PC-3 (cell line): Measurements from ENCODE around the gene MUL1. TPM values are rescaled to one million over a fixed set of nuclear protein-coding genes. Genes with fewer than 3 reads are reported as not detected.

ENCODE experiments used
- ATAC-seq: fragments of 200-7000 bp; cut with Tn5 transposase; 2 replicates; pipeline ENCODE4 v1.9.1; 2020; ENCODE audit warnings: mild to moderate bottlenecking, moderate library complexity
- BruUV-seq: library from RNA; stranded (reverse); fragments of 400-500 nt; replicated peaks from 2 replicates; lab custom pipeline; 2021; lab: Mats Ljungman, UMichigan
- CTCF ChIA-PET: fragments of 300-600 bp; sonication (Branson Sonifier 250); formaldehyde crosslinking; loops from one replicate; lab custom pipeline; 2022; ENCODE audit warnings: antibody characterized with exemption; lab: Charles Lee
- POLR2A ChIA-PET: fragments of 300-600 bp; sonication (Branson Sonifier 250); formaldehyde crosslinking; loops from one replicate; lab custom pipeline; 2022; ENCODE audit warnings: antibody characterized with exemption; ENCODE audit not compliant: unreplicated experiment; lab: Charles Lee
- DNase-seq: peaks from one replicate; pipeline ENCODE4 v3.0.0-alpha.2; 2015
- H2AFZ ChIP-seq: fragments of 300-600 bp; sonication (generic); 2 replicates; pipeline ENCODE4 v1.6.0; 2016; ENCODE audit warnings: antibody characterized with exemption, low read length
- H3F3A ChIP-seq: fragments of 300-600 bp; sonication (generic); one replicate; pipeline ENCODE4 v1.6.0; 2017; ENCODE audit warnings: antibody characterized with exemption, low read length, control low read depth, mild to moderate bottlenecking; ENCODE audit not compliant: unreplicated experiment
- H3K27ac ChIP-seq: fragments of 300-600 bp; sonication (generic); 2 replicates; pipeline ENCODE4 v1.5.1; 2016; ENCODE audit warnings: mild to moderate bottlenecking, low read length
- H3K27me3 ChIP-seq: fragments of 300-600 bp; sonication (generic); 2 replicates; pipeline ENCODE4 v1.6.1; 2016; ENCODE audit warnings: low read length, mixed read lengths
- H3K36me3 ChIP-seq: fragments of 300-600 bp; sonication (generic); 2 replicates; pipeline ENCODE4 v1.6.1; 2016; ENCODE audit warnings: low read depth, mixed run types, low read length, mixed read lengths
- H3K4me1 ChIP-seq: fragments of 300-600 bp; sonication (generic); 2 replicates; pipeline ENCODE4 v1.5.1; 2016; ENCODE audit warnings: low read length; ENCODE audit not compliant: insufficient read depth
- H3K4me2 ChIP-seq: fragments of 300-600 bp; sonication (generic); 2 replicates; pipeline ENCODE4 v1.6.0; 2016; ENCODE audit warnings: low read length
- H3K4me3 ChIP-seq: fragments of 300-600 bp; sonication (generic); 2 replicates; pipeline ENCODE4 v1.5.1; 2016; ENCODE audit warnings: mild to moderate bottlenecking, low read length, mixed read lengths
- H3K79me2 ChIP-seq: fragments of 300-600 bp; sonication (generic); 2 replicates; pipeline ENCODE4 v1.6.1; 2017; ENCODE audit warnings: low read length, mixed read lengths
- H3K9ac ChIP-seq: fragments of 300-600 bp; sonication (generic); 2 replicates; pipeline ENCODE4 v1.6.0; 2016; ENCODE audit warnings: mild to moderate bottlenecking, low read length
- H3K9me2 ChIP-seq: fragments of 300-600 bp; sonication (generic); replicated peaks from 2 replicates; pipeline ENCODE4 v1.6.1; 2016; ENCODE audit warnings: mixed run types, low read length, mixed read lengths
- H3K9me3 ChIP-seq: fragments of 300-600 bp; sonication (generic); 2 replicates; pipeline ENCODE4 v1.6.1; 2016; ENCODE audit warnings: low read length, mixed read lengths
- H4K20me1 ChIP-seq: fragments of 300-600 bp; sonication (generic); 2 replicates; pipeline ENCODE4 v1.6.1; 2016; ENCODE audit warnings: low read length, mixed read lengths
- CTCF ChIP-seq: fragments of 300-600 bp; sonication (generic); conservative IDR thresholded peaks from 2 replicates; pipeline ENCODE4 v1.5.1; 2017; ENCODE audit warnings: antibody characterized with exemption, low read depth, mild to moderate bottlenecking, low read length
- EZH2 ChIP-seq: fragments of 300-600 bp; sonication (generic); IDR thresholded peaks from one replicate; pipeline ENCODE4 v1.6.1; 2017; ENCODE audit warnings: antibody characterized with exemption, mild to moderate bottlenecking, low read length; ENCODE audit not compliant: unreplicated experiment
- EZH2phosphoT487 ChIP-seq: fragments of 300-600 bp; sonication (generic); IDR thresholded peaks from 2 replicates; pipeline ENCODE4 v1.6.1; 2018; ENCODE audit warnings: mild to moderate bottlenecking, antibody characterized with exemption, low read length, borderline replicate concordance
- intact Hi-C: fragments of 100-400 bp; cut with micrococcal nuclease; formaldehyde crosslinking; loops from 2 replicates; pipeline ENCODE4 v1.9.0; 2023
- total RNA-seq: library from RNA; depleted of rRNA; stranded (reverse); fragments of >200 nt; gene quantifications from 2 replicates; pipeline ENCODE4 v1.2.3, GENCODE V29; 2014

Gene MUL1
- total RNA-seq, 1 experiment from 2014 or later: 28.9 TPM

GRCh38 chr1:20534659-20535417 is 26.9 kb upstream of the MUL1 start:
- no peak for TF ChIP-seq CTCF
- TF ChIP-seq EZH2: no peak
- TF ChIP-seq EZH2phosphoT487: no peak
- no TSS peak for BruUV-seq
- Histone ChIP-seq H3K9me3 (no peaks in the 10 kb centered on the region), H3K4me3 (no peak overlapping the region), H3K79me2 (no peaks in the 10 kb centered on the region), H3K27me3 (peaks cover under 1% of the 10 kb centered on the region; the same call in 1 of the 2 replicates), H2AFZ (no peak overlapping the region), H3K4me1 (peaks cover 20% of the 10 kb centered on the region), H3K4me2 (no peak overlapping the region), H3K9me2 (no peaks in the 10 kb centered on the region), H3K9ac (no peak overlapping the region), H4K20me1 (no peaks in the 10 kb centered on the region), H3K27ac (no peak overlapping the region), H3F3A (peaks cover 3% of the 10 kb centered on the region), H3K36me3 (no peaks in the 10 kb centered on the region)
- DNase-seq (no peak), ATAC-seq (no peak)
- intact Hi-C loops: no loop called here
- POLR2A ChIA-PET: no interaction called here
- CTCF ChIA-PET: no interaction called here

GRCh38 chr1:20533635-20534034 is 25.7 kb upstream of the MUL1 start:
- Histone ChIP-seq H3F3A (peaks cover 3% of the 10 kb centered on the region), H2AFZ (no peak overlapping the region), H3K9ac (no peak overlapping the region), H3K27ac (no peak overlapping the region), H3K9me2 (no peaks in the 10 kb centered on the region), H3K79me2 (no peaks in the 10 kb centered on the region), H3K4me2 (no peak overlapping the region), H3K9me3 (no peaks in the 10 kb centered on the region), H3K4me3 (no peak overlapping the region), H3K4me1 (peaks cover 8% of the 10 kb centered on the region), H3K27me3 (peaks cover 3% of the 10 kb centered on the region; the same call in 1 of the 2 replicates), H4K20me1 (no peaks in the 10 kb centered on the region), H3K36me3 (no peaks in the 10 kb centered on the region)
- ATAC-seq: no peak
- DNase-seq: no peak
- intact Hi-C loops: no loop called here
- no TSS peak for BruUV-seq
- TF ChIP-seq EZH2 (no peak), EZH2phosphoT487 (no peak), CTCF (no peak)
- CTCF ChIA-PET: no interaction called here
- POLR2A ChIA-PET: no interaction called here

GRCh38 chr1:20530901-20531300 is 22.9 kb upstream of the MUL1 start:
- Histone ChIP-seq H3K36me3 (no peaks in the 10 kb centered on the region), H3F3A (no peaks in the 10 kb centered on the region), H3K79me2 (no peaks in the 10 kb centered on the region), H2AFZ (no peak overlapping the region), H3K4me3 (no peak overlapping the region), H4K20me1 (no peaks in the 10 kb centered on the region), H3K4me1 (no peaks in the 10 kb centered on the region; the same call in 1 of the 2 replicates), H3K27ac (no peak overlapping the region), H3K4me2 (no peak overlapping the region), H3K9me2 (no peaks in the 10 kb centered on the region), H3K9ac (no peak overlapping the region), H3K27me3 (peaks cover 3% of the 10 kb centered on the region; the same call in 1 of the 2 replicates), H3K9me3 (no peaks in the 10 kb centered on the region)
- ATAC-seq (no peak), DNase-seq (peak; percentile 30)
- BruUV-seq: no TSS peak
- intact Hi-C loops: no loop called here
- TF ChIP-seq CTCF: no peak
- ChIA-PET CTCF (no interaction called here), POLR2A (no interaction called here)
